NCI-H2081 treated with DMSO at 0.1 percent for 48 hours (cell line): ENCODE measurements around the gene SPI1.

Experiments
- DNase-seq: peaks from one replicate; lab custom pipeline; 2025; lab: John Stamatoyannopoulos, UW

Gene SPI1

DNA sequence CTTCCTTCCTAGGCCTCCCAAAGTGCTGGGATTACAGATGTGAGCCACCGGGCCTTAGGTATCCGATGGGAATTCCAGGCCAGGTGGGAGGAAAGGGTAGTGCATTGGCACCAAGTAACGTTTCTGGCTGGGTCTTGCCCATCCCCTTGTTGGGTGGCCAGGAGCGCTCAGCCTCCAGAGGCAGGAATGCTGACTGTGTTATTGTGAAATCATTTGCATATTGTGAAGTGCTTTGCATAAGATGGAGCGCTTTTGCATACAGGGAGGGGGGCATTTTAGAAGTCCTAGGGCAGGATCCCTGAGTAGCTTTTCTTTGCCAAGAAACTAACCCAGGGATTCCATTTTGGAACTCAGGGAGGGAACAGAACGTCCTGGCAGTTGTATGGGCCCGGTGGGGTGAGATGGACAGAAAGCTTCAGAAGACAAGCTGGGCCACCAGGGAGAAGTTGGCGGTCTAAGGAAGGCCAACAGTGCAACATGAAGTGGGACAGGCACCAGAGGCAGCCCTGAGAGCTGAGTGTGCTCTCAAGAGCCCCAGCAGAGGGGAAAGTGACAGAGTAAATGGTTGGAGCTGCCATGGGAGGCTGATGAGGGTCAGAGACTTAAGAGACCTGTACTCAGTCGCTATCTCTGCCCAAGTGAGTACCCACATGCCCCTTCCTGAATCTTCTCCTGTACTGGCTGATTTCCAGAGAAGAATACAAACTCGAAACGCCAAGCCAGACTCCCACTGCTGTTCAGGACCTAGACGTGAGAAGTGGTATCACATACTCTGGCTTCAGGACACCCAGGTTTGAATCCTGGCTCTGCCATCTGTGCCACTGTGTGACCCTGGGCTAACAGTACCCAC, 28.8 kb upstream of the SPI1 start:
- DNase-seq, result no peak

DNA sequence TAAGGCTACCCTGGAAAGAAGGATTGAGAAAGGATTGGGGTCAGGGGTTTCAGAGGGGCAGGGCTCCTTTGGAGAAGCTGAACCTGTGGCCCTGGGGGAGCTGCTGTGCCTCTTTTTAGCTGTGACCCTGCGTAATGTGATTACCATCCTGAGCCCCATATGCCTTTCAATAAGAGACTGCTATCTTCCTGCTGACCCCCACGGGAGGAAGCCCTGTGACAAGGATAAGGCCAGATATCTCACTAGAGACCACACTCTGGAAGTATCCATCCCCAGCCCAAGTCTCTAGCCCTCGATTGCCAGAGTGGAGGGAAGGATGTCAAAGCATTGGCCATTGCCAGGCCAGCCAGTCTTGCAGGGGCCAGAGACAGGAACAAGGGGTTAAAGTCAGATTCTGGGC, 25.2 kb upstream of the SPI1 start:
- no peak for DNase-seq

DNA sequence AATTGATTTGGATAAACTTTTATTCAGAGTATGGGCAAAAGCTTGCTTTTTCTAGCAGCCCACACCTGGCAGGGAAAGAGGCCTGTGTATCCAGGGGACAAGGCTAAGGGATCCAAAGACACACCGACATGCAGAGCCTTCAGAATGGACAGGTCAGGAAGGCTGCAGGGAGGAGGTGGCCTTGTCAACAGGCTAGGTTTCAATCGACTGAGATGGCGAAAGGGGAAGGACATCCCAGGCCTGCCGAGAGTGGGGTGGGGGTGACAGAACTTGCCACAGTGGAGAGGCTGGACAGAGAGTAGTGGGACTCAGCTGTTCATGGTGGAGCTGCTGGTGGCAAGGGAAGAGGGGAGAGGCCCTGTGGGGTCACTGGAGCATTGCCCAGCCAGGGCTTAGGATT, 24.8 kb upstream of the SPI1 start:
- no peak for DNase-seq

DNA sequence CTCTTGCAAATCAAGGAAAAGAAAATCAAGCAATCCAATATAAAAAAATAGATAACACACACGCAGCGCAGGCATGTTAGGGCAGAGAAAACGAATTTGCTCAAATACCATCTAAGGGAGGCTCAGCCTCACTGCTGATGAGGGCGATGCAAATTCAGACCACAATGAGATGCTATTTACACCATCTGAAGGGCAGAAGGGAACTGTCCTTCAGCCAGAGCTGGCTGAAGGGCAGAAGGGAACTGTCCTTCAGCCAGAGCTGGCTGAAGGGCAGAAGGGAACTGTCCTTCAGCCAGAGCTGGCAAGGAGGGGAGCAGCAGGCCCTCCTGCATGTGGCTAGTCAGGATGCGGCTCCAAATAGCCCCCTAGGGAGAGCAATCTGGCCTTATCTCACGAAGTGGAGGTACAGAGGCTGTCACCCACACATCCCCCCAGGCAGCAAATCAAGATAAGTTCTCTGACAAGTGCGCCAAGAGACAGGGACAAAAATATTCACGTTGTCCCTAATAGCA, 22.5 kb upstream of the SPI1 start:
- no peak for DNase-seq

DNA sequence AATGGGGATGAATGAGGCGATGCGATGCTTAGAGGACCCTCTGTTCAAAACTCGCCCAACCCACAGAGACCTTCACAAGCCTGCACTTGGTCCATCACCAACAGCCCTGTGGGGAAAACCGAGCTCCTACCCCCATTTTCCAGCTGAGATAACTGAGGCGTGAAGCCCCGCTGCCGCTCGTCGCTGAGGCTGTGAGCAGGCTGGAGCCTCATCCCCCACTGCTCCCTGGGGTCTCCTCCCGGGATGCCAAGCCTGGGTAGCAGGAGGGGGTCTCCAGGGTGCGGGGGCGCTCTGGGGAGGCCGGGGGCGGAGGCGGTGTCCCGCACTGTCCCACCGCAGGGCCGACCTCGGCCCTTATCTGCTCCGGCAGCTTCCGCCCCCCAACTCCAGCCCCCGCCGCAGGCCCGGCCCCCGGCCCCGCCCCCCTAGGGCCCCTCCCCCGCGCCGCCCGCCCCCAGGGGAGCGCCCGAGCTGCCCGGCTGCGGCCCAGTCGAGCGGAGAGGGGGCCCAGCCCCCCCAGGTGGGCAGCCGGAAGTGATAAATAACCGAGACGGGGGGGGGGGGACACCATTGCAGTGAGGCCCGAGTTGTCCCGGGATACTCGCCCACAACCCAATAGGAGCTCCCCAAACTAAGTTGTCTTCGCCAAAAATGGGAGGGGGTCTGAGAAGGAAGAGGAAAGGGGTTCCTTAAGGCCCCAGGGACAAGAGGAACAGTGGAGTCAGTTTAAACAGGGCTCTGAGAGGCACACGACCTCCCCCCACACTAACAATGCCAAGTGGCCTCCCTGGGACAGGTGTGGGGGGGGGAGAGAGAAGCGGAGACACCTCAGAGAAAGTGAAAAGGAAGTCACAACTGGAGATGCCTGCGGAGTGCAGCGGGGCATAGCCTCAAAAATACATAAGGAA, 21.8 kb upstream of the SPI1 start:
- DNase-seq, result no peak

DNA sequence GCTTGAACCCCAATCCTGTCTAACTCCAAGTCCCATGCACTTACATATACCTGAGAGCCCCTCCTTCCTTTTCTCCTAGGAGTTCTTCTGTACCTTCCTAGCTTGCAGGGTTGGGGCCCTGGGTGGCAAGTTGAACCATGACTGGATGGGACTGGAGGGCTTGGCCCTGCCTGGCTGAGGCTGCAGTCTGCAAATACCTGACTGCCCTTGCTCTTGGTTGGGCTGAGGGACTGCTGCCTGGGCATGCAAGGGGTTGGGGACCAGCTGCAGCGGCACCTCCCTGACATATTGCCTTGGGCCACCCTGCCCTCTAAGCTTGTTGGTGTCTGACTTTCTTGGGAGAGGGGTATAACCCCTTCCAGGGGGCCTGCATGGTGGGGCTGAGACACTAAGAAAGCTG, 20.2 kb upstream of the SPI1 start:
- no peak for DNase-seq

DNA sequence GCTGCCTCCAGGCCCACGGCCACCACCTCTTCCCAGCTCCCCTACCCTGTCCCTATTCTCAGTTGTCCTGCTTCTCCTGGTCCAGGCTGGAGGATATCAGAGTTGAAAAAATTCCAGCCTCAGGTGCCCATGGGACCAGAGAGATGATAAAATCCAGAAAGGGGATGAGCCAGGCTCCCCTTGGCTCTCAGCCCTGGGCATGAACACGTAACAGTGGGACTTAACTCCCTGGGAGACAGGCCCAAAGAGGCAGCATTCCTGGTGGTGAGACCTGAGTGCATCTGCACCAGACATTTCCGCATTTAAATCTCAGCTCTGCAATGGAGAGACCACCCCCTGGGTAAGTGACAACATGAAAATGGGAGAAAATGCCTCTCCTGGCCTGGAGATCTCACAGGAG, 19.7 kb upstream of the SPI1 start:
- DNase-seq, result no peak

DNA sequence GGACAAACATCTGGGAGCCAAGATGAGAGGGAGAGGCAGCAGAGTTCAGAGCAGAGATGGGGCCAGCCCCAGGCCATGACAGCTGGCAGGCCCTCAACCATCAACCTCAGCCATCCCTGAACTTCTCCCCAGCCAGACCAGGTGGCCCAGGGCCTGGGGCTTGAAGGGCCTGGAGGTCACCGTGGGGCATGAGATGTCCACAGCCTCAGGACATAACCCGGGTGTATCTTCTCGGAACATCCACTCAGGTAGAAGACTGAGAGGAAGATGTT, 17.6 kb upstream of the SPI1 start:
- no peak for DNase-seq

DNA sequence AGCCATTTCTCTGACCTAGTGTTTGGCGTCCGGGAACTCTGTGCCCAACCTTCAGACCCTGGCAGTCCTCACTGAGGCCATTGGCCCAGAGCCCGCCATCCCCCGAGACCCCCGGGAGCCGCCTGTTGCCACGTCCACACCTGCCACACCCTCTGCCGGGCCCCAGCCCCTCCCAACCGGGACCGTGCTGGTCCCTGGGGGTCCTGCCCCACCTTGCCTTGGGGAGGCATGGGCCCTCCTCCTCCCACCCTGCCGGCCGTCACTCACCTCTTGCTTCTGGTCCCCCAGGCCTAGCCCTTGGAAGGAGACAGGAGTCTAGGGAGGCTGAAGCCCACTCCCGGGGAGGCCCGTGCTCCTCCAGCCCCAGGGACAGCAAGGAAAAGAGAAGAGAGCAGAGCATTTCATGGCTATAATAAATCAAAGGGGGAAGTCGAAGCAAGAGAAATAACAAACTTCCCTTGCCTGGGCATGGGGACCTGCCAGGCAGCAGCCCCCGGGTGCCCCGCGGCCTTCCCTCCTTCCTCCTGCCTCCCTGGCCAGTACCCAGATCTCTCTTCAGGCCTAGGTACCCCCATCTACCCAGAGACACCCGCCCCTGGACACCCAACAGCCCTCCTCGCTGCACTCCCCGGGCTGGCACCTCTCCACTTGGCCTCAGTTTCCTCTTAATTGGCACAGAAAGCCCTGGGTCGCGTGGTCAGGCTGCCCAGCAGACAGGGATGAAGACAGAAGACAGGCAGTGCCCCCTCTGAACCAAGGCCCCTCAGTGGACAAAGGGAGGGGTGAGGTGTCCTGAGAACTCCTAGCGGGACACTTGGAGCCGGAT, 17.1 kb upstream of the SPI1 start:
- DNase-seq, result no peak

DNA sequence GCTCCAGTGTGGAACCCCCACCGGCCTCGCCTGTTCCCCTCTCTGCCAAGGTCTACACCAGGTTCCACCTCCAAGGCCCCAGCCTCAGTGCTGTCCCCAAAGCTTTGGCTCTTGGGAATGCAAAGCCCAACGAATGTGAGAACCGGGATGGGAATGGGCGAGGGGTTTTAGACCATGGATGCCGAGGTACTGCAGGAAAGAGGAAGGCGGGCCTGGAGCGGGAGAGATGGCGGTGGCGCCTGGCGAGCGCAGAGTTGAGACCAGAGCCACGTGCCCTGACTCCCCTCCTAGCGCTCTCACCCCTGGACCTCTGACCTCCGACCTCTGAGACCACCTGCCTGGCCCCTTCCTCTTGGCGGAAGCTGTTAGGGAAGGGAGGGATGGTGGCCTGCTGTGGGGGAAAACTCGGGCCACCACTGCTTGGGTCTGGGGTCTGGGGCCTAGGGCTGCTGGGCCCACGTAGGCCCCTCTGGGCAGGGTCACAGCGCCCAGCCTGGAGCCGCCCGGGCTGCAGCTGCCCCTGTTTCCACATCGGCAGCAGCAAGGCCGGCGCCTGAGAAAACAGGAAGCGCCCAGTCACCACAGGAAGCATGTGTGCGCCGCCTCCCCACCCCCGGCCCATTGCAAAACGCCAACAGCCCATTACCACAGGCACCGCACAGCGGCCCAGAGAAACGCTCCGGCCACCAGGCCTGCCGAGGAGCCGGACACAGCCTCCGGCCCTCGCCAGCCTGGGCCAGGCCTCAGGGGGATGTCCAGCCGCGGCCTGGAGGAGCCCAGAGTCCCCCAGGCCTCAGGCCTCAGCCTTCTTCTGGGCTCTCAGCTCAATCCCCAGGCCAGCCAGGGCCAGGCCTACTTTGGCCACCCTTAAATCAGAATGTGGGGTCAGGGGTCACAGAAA, 16.2 kb upstream of the SPI1 start:
- no peak for DNase-seq

DNA sequence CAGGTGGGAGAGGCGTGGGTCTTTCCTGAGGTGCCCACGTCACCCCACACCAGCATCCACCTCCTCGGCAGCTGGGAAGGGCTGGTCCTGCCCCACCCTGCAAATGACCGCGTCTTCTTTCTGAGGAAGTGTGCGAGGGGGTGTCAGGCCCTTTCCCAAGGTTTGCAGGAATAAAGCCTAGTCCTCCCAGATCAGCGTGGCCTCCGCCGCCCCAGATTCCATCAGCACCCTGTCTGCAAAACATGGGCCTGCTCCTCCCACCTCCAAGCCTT, 15.6 kb upstream of the SPI1 start:
- no peak for DNase-seq

DNA sequence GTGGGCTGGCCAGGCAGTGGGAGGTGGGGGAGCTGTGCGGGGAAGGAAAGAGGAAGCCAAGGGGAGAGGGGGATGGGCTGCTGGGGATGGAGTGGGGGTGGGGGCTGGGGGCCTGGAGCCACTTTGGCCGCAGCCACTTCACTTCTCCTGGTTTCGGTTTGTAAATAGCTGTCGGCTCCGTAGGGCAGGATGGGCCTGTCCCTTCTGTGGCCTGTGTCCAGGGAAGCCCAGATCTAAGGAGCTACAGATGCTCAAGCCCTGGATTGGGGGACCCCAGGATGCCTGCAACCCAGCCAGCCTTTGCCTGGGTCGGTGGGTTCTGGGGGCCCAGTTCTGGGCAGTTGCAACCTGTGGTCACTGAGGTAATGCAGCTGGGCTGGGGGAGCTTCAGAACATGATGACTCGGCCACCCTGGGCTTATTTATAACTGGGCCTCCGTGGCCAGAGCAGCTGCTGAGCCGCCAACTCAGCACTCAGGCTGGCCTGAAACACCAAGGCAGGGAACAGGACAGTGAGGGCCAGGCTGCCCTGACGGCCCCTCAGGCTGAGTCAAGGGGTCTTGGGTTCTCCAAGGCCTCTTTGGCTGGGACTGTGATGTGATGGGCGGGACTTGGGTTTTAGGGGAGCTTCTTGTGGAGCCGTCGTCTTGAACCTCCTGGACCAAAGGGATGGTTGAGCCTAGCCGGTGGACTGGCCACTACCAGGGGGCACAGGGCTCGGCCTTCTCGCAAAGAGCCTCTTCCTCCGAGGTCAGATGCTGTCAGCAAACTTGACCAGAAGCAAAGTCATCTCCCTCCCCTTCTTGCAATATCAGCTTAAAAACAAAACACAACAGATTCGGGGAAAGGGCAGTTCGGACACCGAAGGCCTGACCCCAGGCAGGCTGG, 15.1 kb upstream of the SPI1 start:
- no peak for DNase-seq

DNA sequence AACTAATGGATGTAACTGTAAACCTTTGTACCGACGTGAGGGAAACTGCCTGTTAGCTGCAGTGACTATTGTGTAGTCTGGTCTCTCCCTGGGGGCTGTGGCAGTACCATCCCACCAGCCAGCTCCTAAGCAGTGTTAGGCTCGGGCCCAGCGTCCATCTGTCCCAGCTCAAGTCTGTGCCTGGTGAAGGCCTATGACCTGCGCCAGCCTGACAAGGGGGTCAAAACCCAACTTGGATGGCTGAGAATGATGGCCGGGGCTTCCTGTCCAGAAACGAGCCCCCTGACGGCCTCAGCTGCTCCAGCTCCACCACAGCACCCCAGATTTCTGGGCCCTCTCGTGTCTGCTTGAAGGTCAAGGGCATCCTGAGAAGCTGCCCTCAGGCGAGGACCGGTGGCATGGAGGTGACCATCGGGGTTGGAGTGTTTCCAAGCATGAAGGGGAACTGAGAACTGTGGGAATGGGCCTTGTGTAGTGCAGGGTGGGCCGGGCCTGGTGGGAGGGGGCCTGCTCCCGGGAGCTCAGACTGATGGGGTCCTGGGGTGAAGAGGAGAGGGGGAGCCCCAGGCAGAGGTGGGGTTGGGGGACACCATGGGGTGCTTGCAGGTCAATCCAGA, 14.3 kb upstream of the SPI1 start:
- no peak for DNase-seq

DNA sequence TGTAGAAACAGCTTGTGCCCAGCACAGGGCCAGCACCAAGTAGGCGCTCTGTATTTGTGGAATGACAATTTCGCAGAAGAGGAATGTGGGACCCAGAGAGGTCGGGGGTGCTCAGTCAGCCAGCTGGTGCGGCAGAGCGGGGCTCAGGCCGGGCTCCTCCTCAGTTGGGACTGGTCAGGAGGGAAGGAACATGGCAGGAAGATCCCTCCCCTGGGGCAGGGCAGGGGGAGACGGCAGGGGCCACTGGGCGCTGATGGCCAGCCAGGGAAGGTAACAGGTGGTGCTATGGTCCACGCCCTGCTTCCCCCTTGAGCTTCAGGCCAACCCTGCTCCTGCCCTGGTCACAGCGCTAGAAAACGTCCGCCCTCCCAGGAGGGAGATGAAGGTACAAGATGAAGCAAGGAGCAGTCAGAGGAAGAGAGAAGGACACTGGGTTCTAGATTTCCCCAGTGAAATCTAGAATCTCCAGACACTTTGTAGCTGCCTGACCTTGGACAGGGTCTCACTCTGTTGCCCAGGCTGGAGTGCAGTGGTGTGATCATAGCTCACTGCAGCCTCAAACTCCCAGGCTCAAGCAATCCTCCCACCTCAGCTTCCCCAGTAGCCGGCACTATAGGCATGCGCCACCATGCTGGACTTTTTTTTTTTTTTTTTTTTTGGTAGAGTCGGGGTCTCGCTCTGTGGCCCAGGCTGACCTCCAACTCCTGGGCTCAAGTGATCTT, 13.5 kb upstream of the SPI1 start:
- no peak for DNase-seq

DNA sequence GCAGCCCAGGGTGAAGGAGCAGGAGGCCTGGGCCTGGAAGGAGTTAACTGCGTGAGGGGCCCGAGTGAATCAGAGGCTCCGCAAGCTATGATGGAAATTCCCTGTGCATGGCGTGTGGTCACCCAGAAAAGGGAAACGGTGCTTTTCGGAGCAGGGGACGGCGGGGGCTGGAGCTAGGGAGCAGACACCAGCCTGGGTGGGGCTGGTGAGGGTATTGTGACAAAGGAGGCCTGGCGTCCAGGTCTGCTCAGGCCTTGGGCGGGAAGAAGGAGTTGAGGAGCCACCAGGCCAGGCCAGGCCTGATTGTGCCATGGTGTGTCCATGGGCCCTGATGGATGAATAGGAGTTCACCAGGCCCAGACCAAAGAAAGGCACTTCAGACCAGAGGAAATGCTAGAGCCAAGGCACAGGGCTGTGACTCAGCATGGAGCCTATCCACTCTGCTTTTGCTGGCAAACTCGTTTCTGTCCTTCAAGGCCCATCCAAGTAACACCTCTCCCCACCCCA, 12.8 kb upstream of the SPI1 start:
- no peak for DNase-seq

DNA sequence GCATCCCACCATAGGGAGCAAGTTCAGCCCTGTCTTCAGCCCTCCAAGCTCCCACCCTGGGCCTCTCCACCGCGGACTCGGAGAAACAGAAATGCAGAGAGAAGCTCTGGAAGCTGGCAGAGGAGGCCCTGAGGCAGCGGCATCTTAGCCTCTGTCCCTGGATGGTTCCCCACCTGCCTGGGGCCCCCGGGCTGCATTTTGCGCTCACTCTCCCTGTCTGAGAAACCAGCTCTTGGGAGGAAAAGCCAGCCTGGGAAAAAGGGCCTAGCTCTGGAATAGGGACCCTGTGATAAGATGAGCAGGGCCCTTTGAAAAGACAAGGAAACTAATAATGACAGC, 12.0 kb upstream of the SPI1 start:
- no peak for DNase-seq

DNA sequence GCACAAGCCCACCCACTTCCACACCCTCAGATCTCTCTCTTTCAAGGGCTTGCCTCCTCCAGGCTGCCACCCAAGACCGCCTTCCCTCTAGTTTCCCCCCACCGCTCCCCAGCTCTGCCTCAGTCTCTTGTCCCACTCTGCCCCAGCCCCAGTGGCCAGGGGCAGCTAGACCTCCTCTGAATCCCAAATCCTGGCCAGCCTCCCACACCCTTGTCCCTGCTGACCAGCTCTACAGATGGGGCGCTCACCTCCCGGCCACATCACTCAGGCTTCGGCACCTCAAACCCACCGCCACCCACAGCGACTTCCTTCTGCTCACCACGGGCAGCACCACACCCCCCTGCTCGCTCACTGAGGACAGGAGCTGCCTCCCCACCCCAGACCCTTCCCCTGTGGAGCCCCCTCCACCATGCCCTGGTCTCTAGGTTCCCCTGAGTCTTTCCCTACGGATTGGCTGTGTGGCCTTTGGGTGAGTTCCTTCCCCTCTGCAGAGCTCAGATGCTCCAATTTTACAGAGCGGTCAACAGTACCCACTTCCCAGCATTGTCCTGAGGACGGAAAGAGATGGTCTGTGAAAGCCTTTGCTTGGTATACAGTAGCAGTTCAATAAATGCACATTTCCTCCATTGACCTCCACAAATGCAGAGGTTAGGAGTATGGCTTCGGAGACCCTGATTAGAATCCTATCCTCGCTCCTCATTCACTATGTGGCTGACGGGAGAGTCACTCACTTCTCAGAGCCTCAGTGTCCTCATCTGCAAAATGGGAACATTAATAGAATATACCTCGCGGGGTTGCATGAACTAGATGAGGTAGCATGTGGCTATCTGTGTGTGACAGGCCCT, 11.5 kb upstream of the SPI1 start:
- no peak for DNase-seq
